Measurements from ENCODE around the gene OR10H5. TPM values are rescaled to one million over a fixed set of nuclear protein-coding genes. Genes with fewer than 3 reads are reported as not detected.
"Not testable (repeated sequence)": the region's sequence is repeated elsewhere in the genome, so short reads cannot be mapped to it uniquely, and the experiment has no call there.

OR10H5 gene
- total and polyA plus RNA-seq, 10 of the 15 experiments (the other 5 are each of a cell fraction or from before 2014, with no cell fraction given): not detected

DNA sequence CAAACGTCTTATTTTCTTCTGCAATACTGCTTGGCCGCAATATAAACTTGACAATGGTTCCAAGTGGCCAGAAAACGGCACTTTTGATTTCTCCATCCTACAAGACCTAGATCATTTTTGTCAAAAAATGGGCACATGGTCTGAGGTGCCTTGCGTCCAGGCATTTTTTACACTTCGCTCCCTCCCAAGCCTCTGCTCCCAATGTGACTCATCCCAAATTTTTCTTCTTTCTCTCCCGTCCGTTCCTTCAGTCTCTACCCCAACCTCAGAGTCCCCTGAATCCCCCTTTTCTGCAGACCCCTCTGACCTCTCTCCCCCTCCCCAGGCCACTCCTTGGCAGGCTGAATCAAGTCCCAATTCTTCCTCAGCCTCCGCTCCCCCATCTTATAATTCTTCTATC, 42.3 kb downstream of the OR10H5 start (continued):
- TF ChIP-seq JUND (IDR thresholded peaks at IDR 0.05; ENCODE audit: low read depth, low read length): no peak

DNA sequence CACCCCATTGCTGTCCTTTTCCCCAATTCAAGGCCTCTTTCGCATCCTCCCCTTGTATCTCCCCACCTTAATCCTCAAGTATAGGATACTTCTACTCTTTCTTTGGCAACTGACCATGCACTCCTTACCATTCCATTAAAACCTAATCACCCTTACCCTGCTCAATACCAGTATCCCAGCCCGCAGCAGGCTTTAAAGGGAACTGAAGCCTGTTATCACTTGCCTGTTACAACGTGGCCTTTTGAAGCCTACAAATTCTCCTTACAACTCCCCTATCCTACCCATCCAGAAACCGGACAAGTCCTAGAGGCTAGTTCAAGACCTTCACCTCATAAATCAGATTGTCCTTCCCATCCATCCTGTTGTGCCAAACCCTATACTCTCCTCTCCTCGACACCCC, 44.2 kb downstream of the OR10H5 start:
- WGBS (ENCODE audit: insufficient coverage, insufficient replicate concordance, low lambda C conversion rate, missing lambda C conversion rate): 11% methylated on average over 5 of the region's 5 CpGs
- no peak overlapping the region for H2AFZ ChIP-seq (ENCODE audit: control insufficient read depth, low read depth, low read length)
- no peaks in the 10 kb centered on the region for H4K20me1 ChIP-seq (ENCODE audit: control insufficient read depth, insufficient read depth)
- ChIA-PET CTCF (no interaction called here), SMC1A (ENCODE audit: uncharacterized antibody, unreplicated experiment) (no interaction called here), POLR2A (no interaction called here), RAD21 (ENCODE audit: unreplicated experiment) (no interaction called here)
- in situ Hi-C loops (cut with MboI): no loop called here
- ATAC-seq (no peak), FAIRE-seq (no peak), DNase-seq (ENCODE audit: low read depth, low spot score) (no peak)
- H3K27ac ChIP-seq (ENCODE audit: control insufficient read depth, insufficient read depth): no peak overlapping the region
- H3K4me2 ChIP-seq (ENCODE audit: control insufficient read depth, insufficient read depth): no peak overlapping the region
- H3K27me3 ChIP-seq (replicated peaks in 1 of 2; ENCODE audit: control insufficient read depth in 2 of 2, insufficient read depth in 2 of 2, low read length in 1 of 2): no peaks in the 10 kb centered on the region
- TF ChIP-seq, protein P1, sequence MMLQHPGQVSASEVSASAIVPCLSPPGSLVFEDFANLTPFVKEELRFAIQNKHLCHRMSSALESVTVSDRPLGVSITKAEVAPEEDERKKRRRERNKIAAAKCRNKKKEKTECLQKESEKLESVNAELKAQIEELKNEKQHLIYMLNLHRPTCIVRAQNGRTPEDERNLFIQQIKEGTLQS (IDR thresholded peaks at IDR 0.05; ENCODE audit: borderline replicate concordance, extremely low read depth, low read depth, low read length): no peak
- TF ChIP-seq ETV6 (conservative IDR thresholded peaks at IDR 0.05 in 1 of 2, IDR thresholded peaks at IDR 0.05 in 1 of 2; ENCODE audit: borderline replicate concordance in 1 of 2, low read depth in 1 of 2) (no peak), NR2C1 (IDR thresholded peaks at IDR 0.05) (no peak)
- no peak overlapping the region for H3K9ac ChIP-seq (ENCODE audit: control insufficient read depth, insufficient read depth, low read length)
- H3K36me3 ChIP-seq (ENCODE audit: control insufficient read depth in 2 of 2, insufficient read depth in 2 of 2, low read length in 1 of 2): no peaks in the 10 kb centered on the region
- no peaks in the 10 kb centered on the region for H3K79me2 ChIP-seq (ENCODE audit: control insufficient read depth, insufficient read depth, low read length)
- no peak overlapping the region for H3K4me3 ChIP-seq
- BruUV-seq (replicated peaks): no TSS peak
- no peaks in the 10 kb centered on the region for H3K4me1 ChIP-seq (ENCODE audit: control insufficient read depth, insufficient read depth, low read length)
- intact Hi-C loops (cut with micrococcal nuclease; ENCODE audit: unreplicated experiment): no loop called here
- H3K9me3 ChIP-seq (replicated peaks; ENCODE audit: control insufficient read depth, insufficient read depth, low read length): no peaks in the 10 kb centered on the region; the same call in 2 of the 3 replicates

DNA sequence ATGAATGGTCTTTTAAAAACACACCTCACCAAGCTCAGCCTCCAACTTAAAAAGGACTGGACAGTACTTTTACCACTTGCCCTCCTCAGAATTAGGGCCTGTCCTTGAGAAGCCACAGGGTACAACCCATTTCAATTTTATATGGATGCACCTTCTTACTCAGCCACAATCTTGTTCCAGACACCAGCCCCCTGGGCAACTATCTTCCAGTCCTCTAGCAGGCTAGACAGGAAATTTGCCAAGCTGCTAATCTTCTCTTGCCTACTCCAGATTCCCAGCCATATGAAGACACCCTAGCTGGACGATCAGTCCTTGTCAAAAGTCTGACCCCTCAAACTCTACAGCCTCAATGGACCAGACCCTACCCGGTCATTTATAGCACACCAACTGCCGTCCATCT, 46.8 kb downstream of the OR10H5 start:
- H2AFZ ChIP-seq (ENCODE audit: control insufficient read depth, low read depth, low read length); SMC1A ChIA-PET (ENCODE audit: uncharacterized antibody, unreplicated experiment); H3K4me3 ChIP-seq; CTCF ChIA-PET; H3K4me1 ChIP-seq (ENCODE audit: control insufficient read depth, insufficient read depth, low read length); POLR2A ChIA-PET; H3K9me3 ChIP-seq (replicated peaks; ENCODE audit: control insufficient read depth, insufficient read depth, low read length); H3K4me2 ChIP-seq (ENCODE audit: control insufficient read depth, insufficient read depth); RAD21 ChIA-PET (ENCODE audit: unreplicated experiment); H3K9ac ChIP-seq (ENCODE audit: control insufficient read depth, insufficient read depth, low read length); FAIRE-seq; in situ Hi-C loops (cut with MboI); H3K36me3 ChIP-seq (ENCODE audit: control insufficient read depth in 2 of 2, insufficient read depth in 2 of 2, low read length in 1 of 2); DNase-seq (ENCODE audit: low read depth, low spot score); H3K27ac ChIP-seq (ENCODE audit: control insufficient read depth, insufficient read depth); H3K27me3 ChIP-seq (replicated peaks in 1 of 2; ENCODE audit: control insufficient read depth in 2 of 2, insufficient read depth in 2 of 2, low read length in 1 of 2); intact Hi-C loops (cut with micrococcal nuclease; ENCODE audit: unreplicated experiment); BruUV-seq (replicated peaks); H4K20me1 ChIP-seq (ENCODE audit: control insufficient read depth, insufficient read depth); H3K79me2 ChIP-seq (ENCODE audit: control insufficient read depth, insufficient read depth, low read length); ATAC-seq: not testable (repeated sequence)
- 42% methylated on average over 3 of the region's 3 CpGs for WGBS (ENCODE audit: insufficient coverage, insufficient replicate concordance, low lambda C conversion rate, missing lambda C conversion rate)
